ENCODE data around the gene NRIP1. TPM values are rescaled to one million over a fixed set of nuclear protein-coding genes. Genes with fewer than 3 reads are reported as not detected.

NRIP1 gene
- total and polyA plus RNA-seq, 9 of the 15 experiments (the other 6 are each of a cell fraction or from before 2014, with no cell fraction given) = 4.3 to 42.8 (median 19.6) TPM

- Histone ChIP-seq H3K9me1 (ENCODE audit: control insufficient read depth, insufficient read depth, low read length) (no peaks in the 10 kb centered on the region), H3K9ac (ENCODE audit: insufficient read depth in 1 of 2, low read depth in 2 of 2, low read length in 2 of 2) (no peak overlapping the region), H3K27me3 (ENCODE audit: control insufficient read depth in 2 of 2, insufficient read depth in 2 of 2, low read length in 2 of 2) (no peaks in the 10 kb centered on the region), H3K4me2 (ENCODE audit: insufficient read depth, low read length) (no peak overlapping the region), H3K9me3 (replicated peaks; ENCODE audit: control insufficient read depth, insufficient read depth, low read depth, low read length) (no peaks in the 10 kb centered on the region), H3K27ac (ENCODE audit: extremely low read depth, low read depth, low read length) (no peak overlapping the region), H3K79me2 (ENCODE audit: control insufficient read depth, insufficient read depth, low read length) (peaks cover 86% of the 10 kb centered on the region), H2AFZ (ENCODE audit: low read depth, low read length) (no peak overlapping the region), H3K4me1 (replicated peaks in 1 of 2; ENCODE audit: control insufficient read depth in 2 of 2, insufficient read depth in 2 of 2, low read length in 2 of 2) (no peaks in the 10 kb centered on the region), H4K20me1 (replicated peaks; ENCODE audit: control insufficient read depth, insufficient read depth, low read length) (no peaks in the 10 kb centered on the region), H3K4me3 (no peak overlapping the region), H3K36me3 (ENCODE audit: control insufficient read depth, insufficient read depth, low read length) (no peaks in the 10 kb centered on the region; the same call in 2 of the 3 replicates)
- DNase-seq (ENCODE audit: extremely low read depth in 1 of 4, low spot score in 3 of 4) (no peak), ATAC-seq (no peak), FAIRE-seq (no peak)
- POLR2A ChIA-PET = no interaction called here
- 82% methylated on average over 5 of the region's 5 CpGs for WGBS (ENCODE audit: insufficient coverage, low coverage, missing lambda C conversion rate)
- intact Hi-C loops (cut with micrococcal nuclease) = no loop called here
- no peak for TF ChIP-seq HNRNPH1 (optimal IDR thresholded peaks at IDR 0.05; ENCODE audit: low read depth, low read length)
- TF ChIP-seq ZNF311 (CRISPR knock-in tag; IDR thresholded peaks at IDR 0.05) = no peak
- no peak for TF ChIP-seq HDAC8 (tag; IDR thresholded peaks at IDR 0.05)
- no peak for TF ChIP-seq ETV6 (IDR thresholded peaks at IDR 0.05; ENCODE audit: borderline replicate concordance in 1 of 2, low read depth in 2 of 2, low read length in 1 of 2)
- no peak for TF ChIP-seq ETV6 (CRISPR knock-in tag; IDR thresholded peaks at IDR 0.05; ENCODE audit: borderline replicate concordance)
- TF ChIP-seq ZNF780A (CRISPR knock-in tag; IDR thresholded peaks at IDR 0.05) = no peak
- TF ChIP-seq NFE2 (IDR thresholded peaks at IDR 0.05; ENCODE audit: low read depth) = no peak
- no peak for TF ChIP-seq U2AF2 (optimal IDR thresholded peaks at IDR 0.05; ENCODE audit: low read depth, low read length)
- no peak for TF ChIP-seq ZNF511 (CRISPR knock-in tag; IDR thresholded peaks at IDR 0.05)
- TF ChIP-seq ZNF24 (IDR thresholded peaks at IDR 0.05) = no peak
- TF ChIP-seq ZNF134 (CRISPR knock-in tag; conservative IDR thresholded peaks at IDR 0.05) = no peak
- no peak for TF ChIP-seq KLF16 (IDR thresholded peaks at IDR 0.05)
- TF ChIP-seq ZNF785 (CRISPR knock-in tag; IDR thresholded peaks at IDR 0.05) = no peak
- TF ChIP-seq KLF10 (CRISPR knock-in tag; IDR thresholded peaks at IDR 0.05) = no peak
- in situ Hi-C loops (cut with MboI) = no loop called here
- BruUV-seq (replicated peaks) = no TSS peak
- CTCF ChIA-PET (ENCODE audit: low intra/inter-chr PET ratio) = no interaction called here
These were observed 41.0 kb downstream of the NRIP1 start for GRCh38 chr21:15023776-15024175.

All from K562 (cell line).